Psoas muscle (tissue), 8 donors: Measurements from ENCODE around the gene ZBTB16. TPM values are rescaled to one million over a fixed set of nuclear protein-coding genes. Genes with fewer than 3 reads are reported as not detected.

Experiments used
- ATAC-seq, 4 donors: fragments of 200-7000 bp; cut with Tn5 transposase; one replicate each; pipeline ENCODE4 v1.9.1; 2020; ENCODE audit warnings: moderate library complexity in 3 of 4, mild to moderate bottlenecking in 2 of 4
- DNase-seq, 2 donors: peaks; one replicate each; pipeline ENCODE4 v3.0.0-alpha.2; 2020
- H3K27ac ChIP-seq: fragments of 200-600 bp; one replicate; pipeline ENCODE4 v1.8.0; 2022
- H3K27me3 ChIP-seq, 3 donors: fragments of 200-600 bp in 1 of 3; one replicate each; pipeline versions ENCODE4 v1.6.1 to v1.8.0; 2013 to 2022; ENCODE audit warnings: low read length in 2 of 3, mild to moderate bottlenecking in 2 of 3, moderate library complexity in 1 of 3; ENCODE audit not compliant: insufficient read depth in 3 of 3
- H3K36me3 ChIP-seq, 2 donors: fragments of 200-600 bp in 1 of 2; one replicate each; pipeline versions ENCODE4 v1.6.1 to v1.8.0; 2013 to 2022; ENCODE audit warnings: low read depth in 1 of 2, mild to moderate bottlenecking in 1 of 2, moderate library complexity in 1 of 2; ENCODE audit not compliant: insufficient read depth in 1 of 2
- H3K4me1 ChIP-seq: fragments of 200-600 bp; one replicate; pipeline ENCODE4 v1.8.0; 2022
- H3K4me3 ChIP-seq: fragments of 200-600 bp; one replicate; pipeline ENCODE4 v1.8.0; 2022; ENCODE audit warnings: mild to moderate bottlenecking
- H3K9me3 ChIP-seq: fragments of 200-600 bp; one replicate; pipeline ENCODE4 v1.8.0; 2022
- WGBS, 3 donors: extraction: QIAGEN DNeasy Blood & Tissue Kit; methylation state at CpG; one replicate each; pipeline versions ENCODE4 v1.1.6 to v1.1.7; 2013; 5-methylcytosine and 5-hydroxymethylcytosine counted together
- intact Hi-C, 2 donors: fragments of 100-400 bp; cut with DNase I; formaldehyde crosslinking; loops; one replicate each; pipeline versions ENCODE4 v1.11.0 to v1.14.2; 2022
- polyA plus RNA-seq, 3 donors: library from polyadenylated mRNA; stranded (reverse); fragments of 200-250 nt; gene quantifications; one replicate each; pipeline ENCODE4 v1.2.3, GENCODE V29; 2013
- total RNA-seq, 4 donors: library from RNA; stranded (reverse); fragmentation: NEBNext Ultra II Directional in 2 of 4; extraction: Animal tissue kit (Norgen Biotek cat#: 25700) in 2 of 4; gene quantifications; one replicate each; pipeline versions ENCODE4 v1.2.1 to v1.2.4, GENCODE V29; 2021 to 2023
- TF ChIP-seq, protein P1 (sequence below): fragments of 200-600 bp; IDR thresholded peaks from one replicate; pipeline ENCODE4 v1.8.0; 2022; ENCODE audit warnings: antibody characterized with exemption
- donor health status: healthy with polysubstance abuse.
- donor health status: DM: no; HTN: no; CAD: no; lungs with moderate emphysema.
- donor health status: Bipolar disorder and iron deficiency.
- donor health status: healthy.
- donor health status: DM: yes; HTN: yes; CAD: no.
- donor health status: DM: no; HTN: no; CAD: no.
- donor health status: DM: no; HTN: no; CAD: no.
- donor health status: DM: yes; HTN: yes; CAD: no.

The ZBTB16 gene
- total and polyA plus RNA-seq, 7 donors: 11.7 to 299 (median 89.8) TPM

DNA sequence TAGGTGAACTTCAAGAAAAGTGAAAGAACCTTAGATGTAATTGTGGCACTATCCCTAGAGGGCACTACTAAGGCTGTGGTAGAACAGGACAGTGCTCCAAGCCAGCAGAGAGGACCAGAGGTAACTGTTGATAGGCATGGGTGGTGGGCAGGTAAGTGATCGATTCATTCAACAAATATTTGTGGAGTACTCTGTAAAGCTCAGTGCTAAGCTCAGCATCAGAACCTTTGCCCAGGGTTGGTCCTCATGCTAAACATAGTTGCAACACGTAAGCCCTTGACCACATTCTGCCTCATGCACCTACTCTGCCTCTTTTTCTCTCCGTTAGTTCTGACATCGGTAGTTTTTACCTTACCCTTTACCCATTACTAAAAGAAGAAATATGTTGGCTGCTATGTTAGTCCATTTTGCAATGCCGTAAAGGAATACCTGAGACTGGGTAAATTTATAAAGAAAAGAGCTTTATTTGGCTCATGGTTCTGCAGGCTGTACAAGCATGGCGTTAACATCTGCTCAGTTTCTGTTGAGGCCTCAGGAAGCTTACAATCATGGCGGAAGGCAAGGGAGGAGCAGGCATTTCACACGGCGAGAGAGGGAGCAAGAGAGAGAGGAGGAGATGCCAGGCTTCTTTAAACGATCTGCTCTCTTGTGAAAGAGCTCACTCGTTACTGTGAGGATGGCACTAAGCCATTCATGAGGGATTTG, 218.3 kb downstream of the ZBTB16 start:
- Histone ChIP-seq H3K4me1 (peaks cover 3% of the 10 kb centered on the region), H3K4me3 (no peak overlapping the region), H3K9me3 (no peaks in the 10 kb centered on the region), H3K36me3 (no peaks in the 10 kb centered on the region), H3K27ac (no peak overlapping the region), H3K27me3 (peaks cover 0 to 8% (median 0%) of the 10 kb centered on the region in 3 donors)
- intact Hi-C loops: no loop called here
- DNase-seq (no peak), ATAC-seq (no peak)
- TF ChIP-seq, protein P1, sequence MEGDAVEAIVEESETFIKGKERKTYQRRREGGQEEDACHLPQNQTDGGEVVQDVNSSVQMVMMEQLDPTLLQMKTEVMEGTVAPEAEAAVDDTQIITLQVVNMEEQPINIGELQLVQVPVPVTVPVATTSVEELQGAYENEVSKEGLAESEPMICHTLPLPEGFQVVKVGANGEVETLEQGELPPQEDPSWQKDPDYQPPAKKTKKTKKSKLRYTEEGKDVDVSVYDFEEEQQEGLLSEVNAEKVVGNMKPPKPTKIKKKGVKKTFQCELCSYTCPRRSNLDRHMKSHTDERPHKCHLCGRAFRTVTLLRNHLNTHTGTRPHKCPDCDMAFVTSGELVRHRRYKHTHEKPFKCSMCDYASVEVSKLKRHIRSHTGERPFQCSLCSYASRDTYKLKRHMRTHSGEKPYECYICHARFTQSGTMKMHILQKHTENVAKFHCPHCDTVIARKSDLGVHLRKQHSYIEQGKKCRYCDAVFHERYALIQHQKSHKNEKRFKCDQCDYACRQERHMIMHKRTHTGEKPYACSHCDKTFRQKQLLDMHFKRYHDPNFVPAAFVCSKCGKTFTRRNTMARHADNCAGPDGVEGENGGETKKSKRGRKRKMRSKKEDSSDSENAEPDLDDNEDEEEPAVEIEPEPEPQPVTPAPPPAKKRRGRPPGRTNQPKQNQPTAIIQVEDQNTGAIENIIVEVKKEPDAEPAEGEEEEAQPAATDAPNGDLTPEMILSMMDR: no peak
- 82 to 85% (median 84%) methylated on average over 11 of the region's 11 CpGs for WGBS, 3 donors

DNA sequence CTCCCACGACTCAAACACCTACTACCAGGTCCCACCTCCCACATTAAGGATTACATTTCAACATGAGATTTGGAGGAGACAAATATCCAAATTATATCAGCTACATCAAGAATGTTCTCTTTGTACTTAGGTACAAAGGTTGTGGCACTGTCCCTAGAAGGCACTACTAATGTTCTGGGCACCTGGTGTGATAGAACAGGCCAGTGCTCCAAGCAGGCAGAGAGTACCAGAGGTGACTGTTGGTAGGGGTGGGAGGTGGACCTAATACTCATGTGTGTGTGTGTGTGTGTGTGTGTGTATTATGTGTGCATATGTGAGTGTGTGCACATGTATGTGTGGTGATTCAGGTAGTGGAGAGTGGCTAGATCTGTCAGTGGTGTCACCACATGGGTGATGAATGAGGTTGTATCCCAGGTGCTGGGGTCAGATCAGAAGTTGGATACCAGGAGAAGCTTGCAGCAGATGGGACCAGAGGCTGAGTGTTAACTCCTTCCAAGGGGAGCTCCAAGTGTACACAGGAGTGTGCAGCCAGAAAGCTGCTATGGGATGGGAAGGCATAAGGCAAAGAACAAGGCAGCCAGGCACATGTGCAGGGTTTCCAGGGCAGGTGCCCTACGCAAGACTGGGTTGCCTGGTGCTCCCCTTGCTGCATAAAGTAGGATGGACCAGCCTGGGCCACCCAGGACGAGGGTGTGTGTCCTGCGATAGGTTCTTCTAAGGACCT, 219.0 kb downstream of the ZBTB16 start:
- Histone ChIP-seq H3K27ac (no peak overlapping the region), H3K4me1 (peaks cover 3% of the 10 kb centered on the region), H3K9me3 (no peaks in the 10 kb centered on the region), H3K36me3 (no peaks in the 10 kb centered on the region), H3K27me3 (peaks cover 0 to 5% (median 0%) of the 10 kb centered on the region in 3 donors), H3K4me3 (no peak overlapping the region)
- intact Hi-C loops: no loop called here
- ATAC-seq (no peak), DNase-seq (no peak)
- WGBS, 3 donors: 83 to 91% (median 89%) methylated on average over 4 of the region's 4 CpGs
- TF ChIP-seq, protein P1: no peak

- Histone ChIP-seq H3K36me3 (no peaks in the 10 kb centered on the region), H3K27me3 (peaks cover 0 to 5% (median 0%) of the 10 kb centered on the region in 3 donors), H3K4me3 (no peak overlapping the region), H3K27ac (no peak overlapping the region), H3K9me3 (no peaks in the 10 kb centered on the region), H3K4me1 (peaks cover 3% of the 10 kb centered on the region)
- DNase-seq (no peak), ATAC-seq (peak in 3 of 4 donors; percentile 3 to 22 (median 19))
- intact Hi-C loops: loop anchor here in 1 of 2 donors (5.0 kb wide), 1 partner anchor 482 kb away; no protein-coding TSS in a partner anchor
- TF ChIP-seq, protein P1: no peak
- WGBS, 3 donors: 90 to 93% (median 91%) methylated on average over 9 of the region's 9 CpGs
Measured at GRCh38 chr11:114279792-114280546, 220.5 kb downstream of the ZBTB16 start.

- 30 to 47% (median 36%) methylated on average over 6 of the region's 6 CpGs for WGBS, 3 donors
- H3K4me3 ChIP-seq: no peak overlapping the region
- intact Hi-C loops: loop anchor here in 1 of 2 donors (5.0 kb wide), 1 partner anchor 482 kb away; no protein-coding TSS in a partner anchor
- H3K4me1 ChIP-seq: peaks cover 3% of the 10 kb centered on the region
- DNase-seq (peak; percentile 60 to 73), ATAC-seq (peak; percentile 62 to 91 (median 83))
- no peaks in the 10 kb centered on the region for H3K9me3 ChIP-seq
- H3K27ac ChIP-seq: no peak overlapping the region
- no peaks in the 10 kb centered on the region for H3K36me3 ChIP-seq
- H3K27me3 ChIP-seq: peaks cover 0 to 5% (median 0%) of the 10 kb centered on the region in 3 donors
- TF ChIP-seq, protein P1: peak; percentile 59
Measured at GRCh38 chr11:114280696-114281095, 221.2 kb downstream of the ZBTB16 start.
